Effector memory CD8-positive, alpha-beta T cell (primary cell): ENCODE results near the gene FIBP.
"Not testable (repeated sequence)": the region's sequence is repeated elsewhere in the genome, so short reads cannot be mapped to it uniquely, and the experiment has no call there.

Experiments
- ATAC-seq: fragments of 150-1000 bp; cut with Tn5 transposase; replicated peaks from 2 replicates; pipeline ENCODE4 v1.10.0; 2021; ENCODE audit warnings: mild to moderate bottlenecking, moderate library complexity
- DNase-seq, 3 experiments: peaks; one replicate each; pipeline ENCODE4 v3.0.0; 2021
- H3K27ac Mint-ChIP-seq, 2 donors: one replicate each; pipeline ENCODE4 v1.8.0; 2022; ENCODE audit warnings: mild to moderate bottlenecking in 2 of 2, mixed read lengths in 2 of 2, moderate library complexity in 2 of 2
- H3K27me3 Mint-ChIP-seq, 2 donors: one replicate each; pipeline ENCODE4 v1.8.0; 2022; ENCODE audit warnings: mixed read lengths in 2 of 2
- H3K36me3 Mint-ChIP-seq: one replicate; pipeline ENCODE4 v1.8.0; 2022; ENCODE audit warnings: mild to moderate bottlenecking, moderate library complexity, mixed read lengths; ENCODE audit not compliant: insufficient read depth
- H3K4me1 Mint-ChIP-seq, 2 donors: one replicate each; pipeline ENCODE4 v1.8.0; 2022; ENCODE audit warnings: low read depth in 2 of 2, mixed read lengths in 2 of 2
- H3K4me3 Mint-ChIP-seq, 2 donors: one replicate each; pipeline ENCODE4 v1.8.0; 2022; ENCODE audit warnings: mild to moderate bottlenecking in 2 of 2, mixed read lengths in 2 of 2, moderate library complexity in 2 of 2
- H3K9me3 Mint-ChIP-seq, 2 donors: one replicate each; pipeline ENCODE4 v1.8.0; 2022; ENCODE audit warnings: mixed read lengths in 2 of 2

Gene FIBP

GRCh38 chr11:65903068-65903481, 14.8 kb upstream of the FIBP start:
- peaks cover 18% of the 10 kb centered on the region for H3K36me3 Mint-ChIP-seq
- H3K4me3 Mint-ChIP-seq: no peak overlapping the region
- no peak for ATAC-seq
- peaks cover 7 to 14% of the 10 kb centered on the region in 2 donors for H3K4me1 Mint-ChIP-seq
- DNase-seq: no peak
- H3K9me3 Mint-ChIP-seq: no peaks in the 10 kb centered on the region
- no peak overlapping the region for H3K27ac Mint-ChIP-seq
- H3K27me3 Mint-ChIP-seq: no peaks in the 10 kb centered on the region

GRCh38 chr11:65900899-65901180, 12.6 kb upstream of the FIBP start:
- H3K4me3 Mint-ChIP-seq: peak overlapping the region; percentile 59 to 69
- H3K27ac Mint-ChIP-seq: peak overlapping the region; percentile 16 to 77

GRCh38 chr11:65900125-65900898, 12.0 kb upstream of the FIBP start, which contains the start of gene FOSL1:
FOSL1 (minus strand) TSS chr11:65900388; CDS start chr11:65900339, 49 bp downstream.
- Mint-ChIP-seq H3K36me3 (peaks cover 18% of the 10 kb centered on the region), H3K27ac (peak within 1 kb of the TSS; percentile 16 to 77), H3K4me3 (peak within 1 kb of the TSS; percentile 69), H3K4me1 (peaks cover 10 to 14% of the 10 kb centered on the region in 2 donors), H3K27me3 (no peaks in the 10 kb centered on the region), H3K9me3 (no peaks in the 10 kb centered on the region)
- DNase-seq (peak; percentile 87 to 89 (median 89)), ATAC-seq (peak; percentile 89)

More at GRCh38 chr11:65900899-65901180, 12.6 kb upstream of the FIBP start:
- Mint-ChIP-seq H3K36me3 (peaks cover 18% of the 10 kb centered on the region), H3K9me3 (no peaks in the 10 kb centered on the region), H3K4me1 (peaks cover 7 to 14% of the 10 kb centered on the region in 2 donors), H3K27me3 (no peaks in the 10 kb centered on the region)
- no peak for ATAC-seq
- DNase-seq: no peak

- Mint-ChIP-seq H3K4me1 (peaks cover 12 to 14% of the 10 kb centered on the region in 2 donors), H3K27ac (peak overlapping the region in 1 of 2 donors; percentile 65), H3K27me3 (no peaks in the 10 kb centered on the region), H3K9me3 (no peaks in the 10 kb centered on the region), H3K36me3 (peaks cover 18% of the 10 kb centered on the region), H3K4me3 (peak overlapping the region; percentile 69)
- DNase-seq (peak in 2 of 3 experiments; percentile 24 to 26), ATAC-seq (no peak)
Observed at GRCh38 chr11:65899356-65900124, 11.3 kb upstream of the FIBP start.

- no peaks in the 10 kb centered on the region for H3K27me3 Mint-ChIP-seq
- H3K4me1 Mint-ChIP-seq: peaks cover 19 to 20% of the 10 kb centered on the region in 2 donors
- H3K27ac Mint-ChIP-seq: peak overlapping the region; percentile 65 to 82
- H3K36me3 Mint-ChIP-seq: peaks cover 15% of the 10 kb centered on the region
- no peaks in the 10 kb centered on the region for H3K9me3 Mint-ChIP-seq
- no peak for ATAC-seq
- H3K4me3 Mint-ChIP-seq: peak overlapping the region; percentile 76 to 82
- DNase-seq: no peak
Observed at GRCh38 chr11:65898656-65899355, 10.5 kb upstream of the FIBP start.

GRCh38 chr11:65897020-65897471, 8.8 kb upstream of the FIBP start:
- Mint-ChIP-seq H3K27me3 (no peaks in the 10 kb centered on the region), H3K36me3 (peaks cover 15% of the 10 kb centered on the region), H3K9me3 (no peaks in the 10 kb centered on the region), H3K27ac (no peak overlapping the region), H3K4me3 (peak overlapping the region in 1 of 2 donors; percentile 46), H3K4me1 (peaks cover 24 to 27% of the 10 kb centered on the region in 2 donors)
- DNase-seq: no peak
- ATAC-seq: no peak

GRCh38 chr11:65896034-65896999, 8.0 kb upstream of the FIBP start:
- Mint-ChIP-seq H3K27ac (peak overlapping the region; percentile 49 to 51), H3K27me3 (no peaks in the 10 kb centered on the region), H3K36me3 (peaks cover 17% of the 10 kb centered on the region), H3K4me3 (no peak overlapping the region), H3K4me1 (peaks cover 21 to 30% of the 10 kb centered on the region in 2 donors), H3K9me3 (no peaks in the 10 kb centered on the region)
- ATAC-seq (no peak), DNase-seq (no peak)

GRCh38 chr11:65895482-65895981, 7.3 kb upstream of the FIBP start:
- Mint-ChIP-seq H3K27ac (peak overlapping the region; percentile 28 to 51), H3K4me3 (peak overlapping the region; percentile 22 to 62), H3K27me3 (no peaks in the 10 kb centered on the region), H3K4me1 (peaks cover 21 to 31% of the 10 kb centered on the region in 2 donors), H3K9me3 (no peaks in the 10 kb centered on the region), H3K36me3 (peaks cover 17% of the 10 kb centered on the region)
- DNase-seq (no peak), ATAC-seq (no peak)

GRCh38 chr11:65894034-65894591, 5.8 kb upstream of the FIBP start:
- ATAC-seq (peak; percentile 7), DNase-seq (no peak)
- Mint-ChIP-seq H3K27me3 (no peaks in the 10 kb centered on the region), H3K4me3 (peak overlapping the region; percentile 89 to 93), H3K4me1 (peaks cover 34 to 42% of the 10 kb centered on the region in 2 donors), H3K36me3 (peaks cover 20% of the 10 kb centered on the region), H3K27ac (peak overlapping the region; percentile 87 to 92), H3K9me3 (no peaks in the 10 kb centered on the region)

- peak overlapping the region; percentile 89 to 93 for H3K4me3 Mint-ChIP-seq
- H3K9me3 Mint-ChIP-seq: no peaks in the 10 kb centered on the region
- ATAC-seq (no peak), DNase-seq (no peak)
- H3K4me1 Mint-ChIP-seq: peaks cover 42 to 52% of the 10 kb centered on the region in 2 donors
- no peaks in the 10 kb centered on the region for H3K27me3 Mint-ChIP-seq
- H3K27ac Mint-ChIP-seq: peak overlapping the region; percentile 92 to 97
- peaks cover 28% of the 10 kb centered on the region for H3K36me3 Mint-ChIP-seq
Observed at GRCh38 chr11:65892661-65893317, 4.5 kb upstream of the FIBP start.

- not testable (repeated sequence) for H3K9me3 Mint-ChIP-seq, ATAC-seq, H3K27me3 Mint-ChIP-seq, DNase-seq
- H3K36me3 Mint-ChIP-seq: peaks cover 31% of the 10 kb centered on the region
- peak overlapping the region; percentile 92 to 97 for H3K27ac Mint-ChIP-seq
- H3K4me3 Mint-ChIP-seq: peak overlapping the region; percentile 89 to 93
- peaks cover 44 to 56% of the 10 kb centered on the region in 2 donors for H3K4me1 Mint-ChIP-seq
Observed at GRCh38 chr11:65892137-65892540, 3.9 kb upstream of the FIBP start.
